Adrenal gland (tissue), 12 donors: Measurements from ENCODE around the gene ABLIM1. TPM values are rescaled to one million over a fixed set of nuclear protein-coding genes. Genes with fewer than 3 reads are reported as not detected.

Experiments used
- DNase-seq, 7 donors: peaks; one replicate each; pipeline ENCODE4 v3.0.0-alpha.2; 2019 to 2020
- H3K27ac ChIP-seq, 5 donors: fragments of 200-600 bp; sonication (generic) in 4 of 5; 1 replicate in 3 of 5; 2 replicates in 2 of 5; pipeline versions ENCODE4 v1.5.1 to v1.8.0; 2016 to 2020; ENCODE audit warnings: mild to moderate bottlenecking in 1 of 5
- H3K27me3 ChIP-seq: fragments of 200-600 bp; 2 replicates; pipeline ENCODE4 v1.8.0; 2021
- H3K36me3 ChIP-seq, 2 donors: fragments of 200-600 bp; replicated peaks in 1 of 2; 1 replicate in 1 of 2; 2 replicates in 1 of 2; pipeline versions ENCODE4 v1.5.1 to v1.8.0; 2018 to 2022
- H3K4me1 ChIP-seq, 2 donors: fragments of 200-600 bp; replicated peaks in 1 of 2; 1 replicate in 1 of 2; 2 replicates in 1 of 2; pipeline versions ENCODE4 v1.5.1 to v1.8.0; 2018 to 2021
- H3K4me3 ChIP-seq, 4 donors: fragments of 200-600 bp; sonication (generic) in 3 of 4; one replicate each; pipeline ENCODE4 v1.5.1; 2016 to 2018
- H3K9me3 ChIP-seq, 3 donors: fragments of 200-600 bp; sonication (generic) in 1 of 3; replicated peaks in 1 of 3; 1 replicate in 2 of 3; 2 replicates in 1 of 3; pipeline versions ENCODE4 v1.5.1 to v1.8.0; 2016 to 2021
- CTCF ChIP-seq, 6 experiments: fragments of 450-650 bp in 4 of 6; fragments of 200-600 bp in 2 of 6; sonication (generic) in 1 of 6; IDR thresholded peaks; 1 replicate in 5 of 6; 2 replicates in 1 of 6; pipeline versions ENCODE4 v1.5.1 to v1.8.0; 2016 to 2021; ENCODE audit warnings: antibody characterized with exemption in 6 of 6, mild to moderate bottlenecking in 2 of 6, moderate library complexity in 1 of 6
- POLR2A ChIP-seq, 2 donors: fragments of 450-650 bp; IDR thresholded peaks; one replicate each; pipeline ENCODE4 v1.6.1; 2017; ENCODE audit warnings: antibody characterized with exemption in 2 of 2, mild to moderate bottlenecking in 2 of 2, moderate library complexity in 1 of 2
- WGBS, 4 donors: extraction: QIAGEN DNeasy Blood & Tissue Kit in 2 of 4; methylation state at CpG; one replicate each; pipeline versions ENCODE4 v1.1.5 to v1.1.7; 2013 to 2017; 5-methylcytosine and 5-hydroxymethylcytosine counted together
- intact Hi-C, 2 donors: fragments of 100-400 bp; cut with DNase I; formaldehyde crosslinking; loops; one replicate each; pipeline versions ENCODE4 v1.14.1 to v1.15.0; 2022 to 2023
- polyA plus RNA-seq, 3 donors: library from polyadenylated mRNA; stranded (reverse); fragments of 200-250 nt in 2 of 3; fragments of 350-450 nt in 1 of 3; fragmentation: Illumina TruSeq in 1 of 3; extraction: RNeasy Lipid Tissue Mini Kit (QIAGEN cat#74804) in 1 of 3; gene quantifications; one replicate each; pipeline ENCODE4 v1.2.3, GENCODE V29; 2013 to 2014
- total RNA-seq, 9 donors: library from RNA; depleted of rRNA in 4 of 9; stranded (reverse); fragments of >200 nt in 4 of 9; fragments of 120-200 nt in 1 of 9; fragmentation: NEBNext Ultra II Directional in 1 of 9; extraction: Animal tissue kit (Norgen Biotek cat#: 25700) in 1 of 9; gene quantifications; one replicate each; pipeline versions ENCODE4 v1.1.0 to v1.2.4, GENCODE V29; 2013 to 2023
- donor health status: healthy with polysubstance abuse.
- donor health status: Bipolar disorder and iron deficiency.
- donor health status: DM: yes; HTN: yes; CAD: no.
- donor health status: DM: no; HTN: no; CAD: no.
- donor health status: DM: no; HTN: no; CAD: no.
- donor health status: DM: yes; HTN: yes; CAD: no.

The ABLIM1 gene
- total and polyA plus RNA-seq, 12 donors, result 7.9 to 430 (median 185) TPM

GRCh38 chr10:114678820-114679219, 20.7 kb upstream of the ABLIM1 start:
- no peak for DNase-seq
- peaks cover 0 to 19% of the 10 kb centered on the region in 2 donors for H3K4me1 ChIP-seq
- no peaks in the 10 kb centered on the region for H3K27me3 ChIP-seq
- 45 to 62% (median 57%) methylated on average over 2 of the region's 2 CpGs for WGBS, 4 donors
- no peaks in the 10 kb centered on the region for H3K9me3 ChIP-seq
- no peak overlapping the region for H3K4me3 ChIP-seq
- H3K27ac ChIP-seq, result peak overlapping the region in 1 of 5 donors; percentile 27
- TF ChIP-seq POLR2A (IDR thresholded peaks at IDR 0.05) (no peak), CTCF (IDR thresholded peaks at IDR 0.05) (no peak)
- H3K36me3 ChIP-seq, result no peaks in the 10 kb centered on the region
- intact Hi-C loops, result no loop called here

- Histone ChIP-seq H3K27me3 (no peaks in the 10 kb centered on the region), H3K4me1 (peaks cover 0 to 19% of the 10 kb centered on the region in 2 donors), H3K36me3 (no peaks in the 10 kb centered on the region), H3K9me3 (no peaks in the 10 kb centered on the region), H3K4me3 (no peak overlapping the region), H3K27ac (peak overlapping the region in 1 of 5 donors; percentile 27)
- intact Hi-C loops, result no loop called here
- TF ChIP-seq POLR2A (IDR thresholded peaks at IDR 0.05) (no peak), CTCF (IDR thresholded peaks at IDR 0.05) (no peak)
- WGBS, 4 donors, result 81 to 88% (median 83%) methylated on average over 4 of the region's 4 CpGs
- DNase-seq, result no peak
Measured at GRCh38 chr10:114678336-114678735, 20.3 kb upstream of the ABLIM1 start.

GRCh38 chr10:114674346-114674745, 16.3 kb upstream of the ABLIM1 start:
- Histone ChIP-seq H3K27ac (no peak overlapping the region), H3K27me3 (no peaks in the 10 kb centered on the region), H3K36me3 (no peaks in the 10 kb centered on the region), H3K4me1 (peaks cover 0 to 4% of the 10 kb centered on the region in 2 donors), H3K4me3 (no peak overlapping the region), H3K9me3 (no peaks in the 10 kb centered on the region)
- intact Hi-C loops, result no loop called here
- WGBS, 4 donors, result 82 to 87% (median 85%) methylated on average over 4 of the region's 4 CpGs
- no peak for TF ChIP-seq POLR2A (IDR thresholded peaks at IDR 0.05)
- no peak for TF ChIP-seq CTCF (IDR thresholded peaks at IDR 0.05)
- DNase-seq, result no peak

- Histone ChIP-seq H3K27me3 (no peaks in the 10 kb centered on the region), H3K4me3 (no peak overlapping the region), H3K36me3 (no peaks in the 10 kb centered on the region), H3K4me1 (peaks cover 0 to 15% of the 10 kb centered on the region in 2 donors), H3K9me3 (no peaks in the 10 kb centered on the region), H3K27ac (no peak overlapping the region)
- 81 to 91% (median 86%) methylated on average over 3 of the region's 3 CpGs for WGBS, 4 donors
- DNase-seq, result no peak
- TF ChIP-seq POLR2A (IDR thresholded peaks at IDR 0.05) (no peak), CTCF (IDR thresholded peaks at IDR 0.05) (no peak)
- intact Hi-C loops, result no loop called here
Measured at GRCh38 chr10:114669648-114670047, 11.6 kb upstream of the ABLIM1 start.
